Bronchial epithelial cell (primary cell): Measurements from ENCODE around the gene DUSP22. TPM values are rescaled to one million over a fixed set of nuclear protein-coding genes. Genes with fewer than 3 reads are reported as not detected.

Experiments
- DNase-seq: peaks from one replicate; pipeline ENCODE4 v3.0.0-alpha.2; 2010; ENCODE audit warnings: low read depth
- FAIRE-seq: peaks from 2 replicates; lab custom pipeline; 2011; peaks lifted over from hg19 to GRCh38; lab: Jason Lieb, UNC
- H3K27me3 ChIP-seq: 2 replicates; pipeline ENCODE4 v1.5.1; 2011; ENCODE audit warnings: low read length; ENCODE audit not compliant: control insufficient read depth, insufficient read depth
- H3K36me3 ChIP-seq: 2 replicates; pipeline ENCODE4 v1.5.1; 2011; ENCODE audit warnings: low read length; ENCODE audit not compliant: control insufficient read depth, insufficient read depth
- H3K4me3 ChIP-seq: 2 replicates; pipeline ENCODE4 v1.5.1; 2011; ENCODE audit warnings: mild to moderate bottlenecking, low read depth, low read length, control low read depth
- CTCF ChIP-seq: IDR thresholded peaks from 2 replicates; pipeline ENCODE4 v1.5.1; 2011; ENCODE audit warnings: mild to moderate bottlenecking, moderate library complexity, low read length, control low read depth, inconsistent platforms; ENCODE audit not compliant: insufficient read depth, severe bottlenecking
- total RNA-seq: library from RNA; depleted of rRNA; stranded (reverse); fragments of >200 nt; gene quantifications from 2 replicates; pipeline ENCODE4 v1.2.1, GENCODE V29; 2014

The DUSP22 gene
- total RNA-seq, 1 donor from 2014 or later = 33.7 TPM

- Histone ChIP-seq H3K4me3 (no peak overlapping the region), H3K27me3 (no peaks in the 10 kb centered on the region), H3K36me3 (peaks cover 1% of the 10 kb centered on the region)
- DNase-seq (no peak), FAIRE-seq (no peak)
- no peak for TF ChIP-seq CTCF
These were observed 29.4 kb downstream of the DUSP22 start for GRCh38 chr6:321536-322258.

GRCh38 chr6:322259-322930 lies 30.1 kb downstream of the DUSP22 start:
- no peak for DNase-seq
- Histone ChIP-seq H3K4me3 (no peak overlapping the region), H3K36me3 (peaks cover 1% of the 10 kb centered on the region), H3K27me3 (no peaks in the 10 kb centered on the region)
- FAIRE-seq = no peak
- TF ChIP-seq CTCF = no peak

GRCh38 chr6:322940-323729 lies 30.8 kb downstream of the DUSP22 start:
- DNase-seq (no peak), FAIRE-seq (peak; percentile 77)
- no peaks in the 10 kb centered on the region for H3K27me3 ChIP-seq

GRCh38 chr6:323730-324088 lies 31.4 kb downstream of the DUSP22 start:
- Histone ChIP-seq H3K4me3 (no peak overlapping the region), H3K27me3 (no peaks in the 10 kb centered on the region), H3K36me3 (no peaks in the 10 kb centered on the region)
- DNase-seq (no peak), FAIRE-seq (no peak)
- no peak for TF ChIP-seq CTCF

More at GRCh38 chr6:322940-323729, 30.8 kb downstream of the DUSP22 start:
- TF ChIP-seq CTCF = no peak
- Histone ChIP-seq H3K4me3 (no peak overlapping the region), H3K36me3 (no peaks in the 10 kb centered on the region)

- Histone ChIP-seq H3K36me3 (no peaks in the 10 kb centered on the region), H3K4me3 (no peak overlapping the region), H3K27me3 (no peaks in the 10 kb centered on the region)
- no peak for TF ChIP-seq CTCF
- FAIRE-seq (no peak), DNase-seq (no peak)
These were observed 31.9 kb downstream of the DUSP22 start for GRCh38 chr6:324116-324728.
